ENCODE measurements around the gene FAM210A. TPM values are rescaled to one million over a fixed set of nuclear protein-coding genes. Genes with fewer than 3 reads are reported as not detected.
A peak's percentile ranks its signal among the peaks of the same experiment; 100 is the strongest.

The FAM210A gene
- total RNA-seq, 1 donor from 2014 or later, result 15.1 TPM

DNA sequence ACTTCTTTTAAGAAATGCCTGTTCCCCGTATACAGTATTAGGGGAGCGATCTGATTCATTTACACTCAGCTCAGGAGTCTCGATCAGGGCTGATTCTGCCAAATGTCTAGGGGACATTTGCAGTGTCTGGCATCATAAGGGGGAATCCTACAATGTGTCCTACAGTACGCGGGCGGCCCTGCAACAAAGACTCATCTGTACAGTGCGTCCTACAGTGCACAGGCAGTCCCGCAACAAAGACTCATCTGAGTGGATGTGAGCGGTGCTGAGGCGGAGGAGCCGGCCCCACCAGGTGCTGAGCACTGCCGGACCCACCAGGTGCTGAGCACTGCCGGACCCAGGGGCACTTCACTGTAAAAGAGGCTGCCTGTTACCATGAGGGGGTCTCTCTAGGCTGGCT, 102.5 kb downstream of the FAM210A start:
- Mint-ChIP-seq H3K27me3 (ENCODE audit: insufficient read depth, low read depth) (peaks cover 2% of the 10 kb centered on the region), H3K4me1 (peaks cover 39% of the 10 kb centered on the region), H3K27ac (peak overlapping the region; percentile 16), H3K4me3 (no peak overlapping the region), H3K9me3 (peaks cover 2% of the 10 kb centered on the region), H3K36me3 (no peaks in the 10 kb centered on the region)
- no peaks in the 10 kb centered on the region for H3K79me2 ChIP-seq (ENCODE audit: low read depth)
- H3K4me3 ChIP-seq, result no peak overlapping the region
- peaks cover 13% of the 10 kb centered on the region for H3F3A ChIP-seq (ENCODE audit: low read depth)
- TF ChIP-seq EZH2phosphoT487 (IDR thresholded peaks at IDR 0.05) (no peak), EZH2 (IDR thresholded peaks at IDR 0.05) (no peak)
- TF ChIP-seq, protein P1, sequence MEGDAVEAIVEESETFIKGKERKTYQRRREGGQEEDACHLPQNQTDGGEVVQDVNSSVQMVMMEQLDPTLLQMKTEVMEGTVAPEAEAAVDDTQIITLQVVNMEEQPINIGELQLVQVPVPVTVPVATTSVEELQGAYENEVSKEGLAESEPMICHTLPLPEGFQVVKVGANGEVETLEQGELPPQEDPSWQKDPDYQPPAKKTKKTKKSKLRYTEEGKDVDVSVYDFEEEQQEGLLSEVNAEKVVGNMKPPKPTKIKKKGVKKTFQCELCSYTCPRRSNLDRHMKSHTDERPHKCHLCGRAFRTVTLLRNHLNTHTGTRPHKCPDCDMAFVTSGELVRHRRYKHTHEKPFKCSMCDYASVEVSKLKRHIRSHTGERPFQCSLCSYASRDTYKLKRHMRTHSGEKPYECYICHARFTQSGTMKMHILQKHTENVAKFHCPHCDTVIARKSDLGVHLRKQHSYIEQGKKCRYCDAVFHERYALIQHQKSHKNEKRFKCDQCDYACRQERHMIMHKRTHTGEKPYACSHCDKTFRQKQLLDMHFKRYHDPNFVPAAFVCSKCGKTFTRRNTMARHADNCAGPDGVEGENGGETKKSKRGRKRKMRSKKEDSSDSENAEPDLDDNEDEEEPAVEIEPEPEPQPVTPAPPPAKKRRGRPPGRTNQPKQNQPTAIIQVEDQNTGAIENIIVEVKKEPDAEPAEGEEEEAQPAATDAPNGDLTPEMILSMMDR (IDR thresholded peaks at IDR 0.05), result no peak
- no peak for DNase-seq (ENCODE audit: low spot score)
- no peak overlapping the region for H3K4me2 ChIP-seq
- H3K36me3 ChIP-seq, result no peaks in the 10 kb centered on the region
- H3K27me3 ChIP-seq, result no peaks in the 10 kb centered on the region
- H3K27ac ChIP-seq, result no peak overlapping the region
- no peak overlapping the region for H2AFZ ChIP-seq (replicated peaks)
- H3K9ac ChIP-seq, result no peak overlapping the region
- H3K9me3 ChIP-seq (ENCODE audit: low read depth), result no peaks in the 10 kb centered on the region
- peaks cover 12% of the 10 kb centered on the region for H3K4me1 ChIP-seq
- H4K20me1 ChIP-seq (ENCODE audit: low read depth), result peaks cover 5% of the 10 kb centered on the region

DNA sequence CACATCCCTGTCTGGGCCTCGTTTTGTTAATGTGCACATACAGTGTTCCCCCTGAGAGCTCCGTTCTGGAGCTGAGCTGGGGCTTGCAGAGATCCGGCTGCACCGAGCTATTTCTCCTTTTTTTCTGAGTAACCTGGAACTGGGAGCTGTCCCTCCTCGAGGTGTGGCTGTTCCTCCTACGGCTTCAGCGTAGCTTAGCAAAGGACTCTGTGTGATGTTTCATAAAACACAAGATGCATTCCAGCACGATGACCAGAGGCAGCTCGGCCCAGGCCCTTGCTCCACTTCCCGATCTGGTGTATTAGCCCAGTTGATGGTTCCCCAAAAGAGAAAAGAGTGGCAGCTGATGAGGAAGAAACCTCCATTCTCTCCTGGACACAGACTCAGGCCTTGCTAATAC, 103.0 kb downstream of the FAM210A start:
- no peak overlapping the region for H3K4me2 ChIP-seq
- H3K9ac ChIP-seq, result no peak overlapping the region
- H3K9me3 Mint-ChIP-seq, result peaks cover 2% of the 10 kb centered on the region
- H3K27me3 ChIP-seq, result no peaks in the 10 kb centered on the region
- H3K27ac Mint-ChIP-seq, result no peak overlapping the region
- H3K4me1 Mint-ChIP-seq, result peaks cover 39% of the 10 kb centered on the region
- H3K36me3 Mint-ChIP-seq, result no peaks in the 10 kb centered on the region
- H3K79me2 ChIP-seq (ENCODE audit: low read depth), result no peaks in the 10 kb centered on the region
- H3K4me3 Mint-ChIP-seq, result no peak overlapping the region
- peaks cover 2% of the 10 kb centered on the region for H4K20me1 ChIP-seq (ENCODE audit: low read depth)
- H3K36me3 ChIP-seq, result no peaks in the 10 kb centered on the region
- TF ChIP-seq EZH2phosphoT487 (IDR thresholded peaks at IDR 0.05), result no peak
- TF ChIP-seq EZH2 (IDR thresholded peaks at IDR 0.05), result no peak
- TF ChIP-seq, protein P1 (IDR thresholded peaks at IDR 0.05), result no peak
- peaks cover 2% of the 10 kb centered on the region for H3K27me3 Mint-ChIP-seq (ENCODE audit: insufficient read depth, low read depth)
- H3K4me3 ChIP-seq, result no peak overlapping the region
- no peak for DNase-seq (ENCODE audit: low spot score)
- no peaks in the 10 kb centered on the region for H3K9me3 ChIP-seq (ENCODE audit: low read depth)
- H3K27ac ChIP-seq, result no peak overlapping the region
- peaks cover 9% of the 10 kb centered on the region for H3F3A ChIP-seq (ENCODE audit: low read depth)
- no peak overlapping the region for H2AFZ ChIP-seq (replicated peaks)
- H3K4me1 ChIP-seq, result peaks cover 9% of the 10 kb centered on the region

DNA sequence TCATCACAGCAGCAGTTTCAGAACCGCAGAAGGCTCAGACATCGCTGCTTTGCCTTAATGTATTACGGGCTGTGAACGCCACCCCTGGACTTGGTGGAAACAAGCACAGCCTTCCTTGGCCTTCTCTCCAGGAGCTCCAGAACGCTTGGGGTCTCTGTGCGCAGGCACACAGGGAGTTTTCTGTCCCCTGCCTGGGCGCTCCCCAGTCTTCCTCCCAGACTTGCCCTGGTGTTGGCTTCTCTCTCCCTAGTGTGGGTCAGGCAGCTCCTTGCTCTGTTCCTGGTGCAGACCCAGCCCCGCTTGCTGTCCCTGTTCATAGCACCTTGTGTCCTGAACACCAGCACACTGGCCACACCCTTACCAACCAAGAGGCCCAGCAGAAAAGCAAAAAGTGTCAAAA, 103.6 kb downstream of the FAM210A start:
- no peaks in the 10 kb centered on the region for H3K79me2 ChIP-seq (ENCODE audit: low read depth)
- no peak overlapping the region for H3K27ac Mint-ChIP-seq
- H3K9ac ChIP-seq, result no peak overlapping the region
- DNase-seq (ENCODE audit: low spot score), result no peak
- no peaks in the 10 kb centered on the region for H4K20me1 ChIP-seq (ENCODE audit: low read depth)
- H3K9me3 Mint-ChIP-seq, result peaks cover 2% of the 10 kb centered on the region
- no peak overlapping the region for H3K4me3 Mint-ChIP-seq
- no peak overlapping the region for H3K4me2 ChIP-seq
- TF ChIP-seq, protein P1 (IDR thresholded peaks at IDR 0.05), result no peak
- TF ChIP-seq EZH2 (IDR thresholded peaks at IDR 0.05) (no peak), EZH2phosphoT487 (IDR thresholded peaks at IDR 0.05) (no peak)
- no peaks in the 10 kb centered on the region for H3K9me3 ChIP-seq (ENCODE audit: low read depth)
- peaks cover 33% of the 10 kb centered on the region for H3K4me1 Mint-ChIP-seq
- H3K27ac ChIP-seq, result no peak overlapping the region
- H3K27me3 Mint-ChIP-seq (ENCODE audit: insufficient read depth, low read depth), result peaks cover 2% of the 10 kb centered on the region
- H3K36me3 Mint-ChIP-seq, result no peaks in the 10 kb centered on the region
- H2AFZ ChIP-seq (replicated peaks), result no peak overlapping the region
- no peak overlapping the region for H3K4me3 ChIP-seq
- no peaks in the 10 kb centered on the region for H3K36me3 ChIP-seq
- H3K4me1 ChIP-seq, result peaks cover 3% of the 10 kb centered on the region
- H3F3A ChIP-seq (ENCODE audit: low read depth), result peaks cover 3% of the 10 kb centered on the region
- H3K27me3 ChIP-seq, result no peaks in the 10 kb centered on the region
